ENCODE measurements around the gene CD36.

Gene CD36

GRCh38 chr7:80650030-80650429 is 11.6 kb downstream of the CD36 start:
- TF ChIP-seq, protein P1, sequence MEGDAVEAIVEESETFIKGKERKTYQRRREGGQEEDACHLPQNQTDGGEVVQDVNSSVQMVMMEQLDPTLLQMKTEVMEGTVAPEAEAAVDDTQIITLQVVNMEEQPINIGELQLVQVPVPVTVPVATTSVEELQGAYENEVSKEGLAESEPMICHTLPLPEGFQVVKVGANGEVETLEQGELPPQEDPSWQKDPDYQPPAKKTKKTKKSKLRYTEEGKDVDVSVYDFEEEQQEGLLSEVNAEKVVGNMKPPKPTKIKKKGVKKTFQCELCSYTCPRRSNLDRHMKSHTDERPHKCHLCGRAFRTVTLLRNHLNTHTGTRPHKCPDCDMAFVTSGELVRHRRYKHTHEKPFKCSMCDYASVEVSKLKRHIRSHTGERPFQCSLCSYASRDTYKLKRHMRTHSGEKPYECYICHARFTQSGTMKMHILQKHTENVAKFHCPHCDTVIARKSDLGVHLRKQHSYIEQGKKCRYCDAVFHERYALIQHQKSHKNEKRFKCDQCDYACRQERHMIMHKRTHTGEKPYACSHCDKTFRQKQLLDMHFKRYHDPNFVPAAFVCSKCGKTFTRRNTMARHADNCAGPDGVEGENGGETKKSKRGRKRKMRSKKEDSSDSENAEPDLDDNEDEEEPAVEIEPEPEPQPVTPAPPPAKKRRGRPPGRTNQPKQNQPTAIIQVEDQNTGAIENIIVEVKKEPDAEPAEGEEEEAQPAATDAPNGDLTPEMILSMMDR (IDR thresholded peaks at IDR 0.05; ENCODE audit: low read length), result no peak
- TF ChIP-seq EZH2 (optimal IDR thresholded peaks at IDR 0.05; ENCODE audit: low read depth, low read length), result no peak
- Histone ChIP-seq H3K9ac (ENCODE audit: low read length) (no peak overlapping the region), H4K20me1 (ENCODE audit: insufficient read depth, low read length) (no peaks in the 10 kb centered on the region), H3K9me2 (replicated peaks; ENCODE audit: insufficient read depth, low read length) (no peaks in the 10 kb centered on the region), H3K36me3 (replicated peaks; ENCODE audit: insufficient read depth, low read length) (no peaks in the 10 kb centered on the region), H3K4me3 (ENCODE audit: low read length) (no peak overlapping the region), H3K27ac (ENCODE audit: low read length) (no peak overlapping the region), H3K79me2 (ENCODE audit: low read length) (no peaks in the 10 kb centered on the region), H3F3A (ENCODE audit: insufficient read depth, low read length) (no peaks in the 10 kb centered on the region), H3K27me3 (replicated peaks; ENCODE audit: insufficient read depth, low read length) (no peaks in the 10 kb centered on the region), H2AFZ (ENCODE audit: low read length) (no peak overlapping the region), H3K4me2 (ENCODE audit: low read depth, low read length) (no peak overlapping the region), H3K9me3 (replicated peaks; ENCODE audit: insufficient read depth, low read length) (no peaks in the 10 kb centered on the region), H3K4me1 (ENCODE audit: low read length) (no peaks in the 10 kb centered on the region)
- DNase-seq, result no peak

DNA sequence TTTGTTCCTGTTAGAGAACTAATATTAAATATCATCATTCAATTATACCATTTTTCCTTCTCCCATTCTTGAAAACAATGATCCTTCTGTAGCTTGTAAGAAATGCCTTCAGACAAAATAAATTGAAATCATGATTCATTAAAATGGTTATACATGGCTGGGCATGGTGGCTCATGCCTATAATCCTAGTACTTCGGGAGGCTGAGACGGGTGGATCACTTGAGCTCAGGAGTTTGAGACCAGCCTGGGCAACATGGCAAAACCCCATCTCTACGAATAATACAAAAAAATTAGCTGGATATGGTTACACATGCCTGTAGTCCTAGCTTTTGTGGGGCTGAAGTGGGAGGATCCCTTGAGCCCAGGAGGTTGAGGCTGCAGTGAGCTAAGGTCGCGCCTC is 13.0 kb downstream of the CD36 start:
- Histone ChIP-seq H2AFZ (ENCODE audit: low read length) (no peak overlapping the region), H3K36me3 (replicated peaks; ENCODE audit: insufficient read depth, low read length) (no peaks in the 10 kb centered on the region)

DNA sequence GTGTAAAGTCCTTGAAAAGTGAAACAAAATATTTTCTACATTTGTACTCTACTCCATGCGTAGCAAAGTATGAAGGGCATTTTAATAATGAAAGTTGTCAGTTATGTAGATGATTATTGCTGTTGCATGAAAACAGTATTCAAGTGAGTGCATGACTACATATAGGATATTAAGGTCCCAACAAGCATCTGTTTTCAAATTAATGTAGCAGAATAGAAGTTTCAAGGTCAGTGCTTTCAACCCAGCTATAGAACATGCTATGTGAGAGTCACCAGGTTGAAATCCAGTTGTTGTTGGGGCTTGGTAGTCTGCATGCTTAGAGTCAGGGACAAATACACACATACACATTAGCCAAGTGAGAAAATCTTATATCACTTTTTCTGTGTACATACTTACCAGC is 14.8 kb downstream of the CD36 start:
- TF ChIP-seq EZH2phosphoT487 (IDR thresholded peaks at IDR 0.05; ENCODE audit: low read length), result no peak
- TF ChIP-seq, protein P1 (IDR thresholded peaks at IDR 0.05; ENCODE audit: low read length), result no peak
- no peak for TF ChIP-seq EZH2 (optimal IDR thresholded peaks at IDR 0.05; ENCODE audit: low read depth, low read length)
- no peaks in the 10 kb centered on the region for H3K79me2 ChIP-seq (ENCODE audit: low read length)
- no peaks in the 10 kb centered on the region for H3K4me1 ChIP-seq (ENCODE audit: low read length)
- no peak overlapping the region for H2AFZ ChIP-seq (ENCODE audit: low read length)
- no peak overlapping the region for H3K4me3 ChIP-seq (ENCODE audit: low read length)
- no peak overlapping the region for H3K27ac ChIP-seq (ENCODE audit: low read length)
- H3K9me2 ChIP-seq (replicated peaks; ENCODE audit: insufficient read depth, low read length), result no peaks in the 10 kb centered on the region
- DNase-seq, result no peak
- no peaks in the 10 kb centered on the region for H3K36me3 ChIP-seq (replicated peaks; ENCODE audit: insufficient read depth, low read length)
- no peaks in the 10 kb centered on the region for H3K27me3 ChIP-seq (replicated peaks; ENCODE audit: insufficient read depth, low read length)
- no peaks in the 10 kb centered on the region for H3F3A ChIP-seq (ENCODE audit: insufficient read depth, low read length)
- H4K20me1 ChIP-seq (ENCODE audit: insufficient read depth, low read length), result no peaks in the 10 kb centered on the region
- H3K9me3 ChIP-seq (replicated peaks; ENCODE audit: insufficient read depth, low read length), result no peaks in the 10 kb centered on the region
- H3K4me2 ChIP-seq (ENCODE audit: low read depth, low read length), result no peak overlapping the region
- H3K9ac ChIP-seq (ENCODE audit: low read length), result no peak overlapping the region

More for the DNA sequence above, 13.0 kb downstream of the CD36 start:
- H3K27ac ChIP-seq (ENCODE audit: low read length), result no peak overlapping the region
- H3K4me3 ChIP-seq (ENCODE audit: low read length), result no peak overlapping the region
- TF ChIP-seq, protein P1 (IDR thresholded peaks at IDR 0.05; ENCODE audit: low read length), result no peak
- TF ChIP-seq EZH2phosphoT487 (IDR thresholded peaks at IDR 0.05; ENCODE audit: low read length), result no peak
- no peaks in the 10 kb centered on the region for H3K79me2 ChIP-seq (ENCODE audit: low read length)
- no peaks in the 10 kb centered on the region for H3K9me3 ChIP-seq (replicated peaks; ENCODE audit: insufficient read depth, low read length)
- no peak overlapping the region for H3K9ac ChIP-seq (ENCODE audit: low read length)
- H3F3A ChIP-seq (ENCODE audit: insufficient read depth, low read length), result no peaks in the 10 kb centered on the region
- no peaks in the 10 kb centered on the region for H3K27me3 ChIP-seq (replicated peaks; ENCODE audit: insufficient read depth, low read length)
- H3K4me2 ChIP-seq (ENCODE audit: low read depth, low read length), result no peak overlapping the region
- no peaks in the 10 kb centered on the region for H3K9me2 ChIP-seq (replicated peaks; ENCODE audit: insufficient read depth, low read length)
- DNase-seq, result no peak
- H3K4me1 ChIP-seq (ENCODE audit: low read length), result no peaks in the 10 kb centered on the region
- H4K20me1 ChIP-seq (ENCODE audit: insufficient read depth, low read length), result no peaks in the 10 kb centered on the region

All from MM.1S (cell line).